Mesodermal cell (in vitro differentiated cells): ENCODE results near the gene CREB1.

Experiments
- H3K27ac ChIP-seq: 2 replicates; pipeline ENCODE4 v1.7.0; 2013; ENCODE audit warnings: mild to moderate bottlenecking, low read depth, low read length, moderate library complexity; ENCODE audit not compliant: severe bottlenecking
- H3K36me3 ChIP-seq: 2 replicates; pipeline ENCODE4 v1.7.1; 2013; ENCODE audit warnings: mild to moderate bottlenecking, low read length, moderate library complexity; ENCODE audit not compliant: control insufficient read depth, insufficient read depth
- H3K4me1 ChIP-seq: one replicate; pipeline ENCODE4 v1.7.1; 2013; ENCODE audit warnings: mild to moderate bottlenecking, low read length; ENCODE audit not compliant: insufficient read depth, control insufficient read depth, poor library complexity, severe bottlenecking
- H3K4me3 ChIP-seq: 2 replicates; pipeline ENCODE4 v1.7.0; 2013; ENCODE audit warnings: low read length, control low read depth, mild to moderate bottlenecking; ENCODE audit not compliant: insufficient read depth, poor library complexity, severe bottlenecking; ENCODE audit errors: extremely low read depth
- H3K9me3 ChIP-seq: 2 replicates; pipeline ENCODE4 v1.7.1; 2013; ENCODE audit warnings: mild to moderate bottlenecking, low read length, moderate library complexity; ENCODE audit not compliant: control insufficient read depth
- WGBS, 2 experiments: methylation state at CpG; one replicate each; pipeline ENCODE4 v1.1.5; 2013; ENCODE audit warnings: missing lambda C conversion rate in 2 of 2; ENCODE audit not compliant: insufficient coverage in 2 of 2; 5-methylcytosine and 5-hydroxymethylcytosine counted together

The CREB1 gene

GRCh38 chr2:207616185-207616584 is 86.4 kb downstream of the CREB1 start:
- Histone ChIP-seq H3K4me3 (no peak overlapping the region), H3K36me3 (peaks cover 45% of the 10 kb centered on the region), H3K27ac (peak overlapping the region; percentile 47), H3K4me1 (peaks cover 13% of the 10 kb centered on the region), H3K9me3 (no peaks in the 10 kb centered on the region)
- 94% methylated on average over 3 to 4 of the region's 4 CpGs for WGBS, 2 experiments

- H3K36me3 ChIP-seq: peaks cover 54% of the 10 kb centered on the region
Measured at GRCh38 chr2:207617011-207617671, 87.4 kb downstream of the CREB1 start.

GRCh38 chr2:207619764-207620203 is 90.0 kb downstream of the CREB1 start:
- WGBS, 2 experiments: 80% methylated on average over 1 to 2 of the region's 4 CpGs
- H3K27ac ChIP-seq: no peak overlapping the region
- H3K4me1 ChIP-seq: peaks cover 18% of the 10 kb centered on the region
- no peak overlapping the region for H3K4me3 ChIP-seq
- no peaks in the 10 kb centered on the region for H3K9me3 ChIP-seq
- peaks cover 51% of the 10 kb centered on the region for H3K36me3 ChIP-seq

More at GRCh38 chr2:207617011-207617671, 87.4 kb downstream of the CREB1 start:
- H3K27ac ChIP-seq: peak overlapping the region; percentile 87
- peaks cover 13% of the 10 kb centered on the region for H3K4me1 ChIP-seq
- H3K9me3 ChIP-seq: no peaks in the 10 kb centered on the region
- H3K4me3 ChIP-seq: no peak overlapping the region
- 90 to 96% methylated on average over 4 of the region's 6 CpGs for WGBS, 2 experiments

GRCh38 chr2:207621501-207622039 is 91.8 kb downstream of the CREB1 start:
- peaks cover 18% of the 10 kb centered on the region for H3K4me1 ChIP-seq
- no peak overlapping the region for H3K27ac ChIP-seq
- peaks cover 46% of the 10 kb centered on the region for H3K36me3 ChIP-seq
- 93 to 97% methylated on average over 4 to 8 of the region's 10 CpGs for WGBS, 2 experiments
- H3K9me3 ChIP-seq: no peaks in the 10 kb centered on the region
- no peak overlapping the region for H3K4me3 ChIP-seq

GRCh38 chr2:207624185-207625013 is 94.6 kb downstream of the CREB1 start:
- peak overlapping the region; percentile 73 for H3K4me3 ChIP-seq
- 4 to 5% methylated on average over 37 to 38 of the region's 47 CpGs for WGBS, 2 experiments
- peaks cover 5% of the 10 kb centered on the region for H3K4me1 ChIP-seq
- H3K9me3 ChIP-seq: no peaks in the 10 kb centered on the region
- peak overlapping the region; percentile 77 for H3K27ac ChIP-seq
- peaks cover 34% of the 10 kb centered on the region for H3K36me3 ChIP-seq

- Histone ChIP-seq H3K27ac (peak within 1 kb of the TSS; percentile 77), H3K4me1 (peaks cover 5% of the 10 kb centered on the region), H3K9me3 (no peaks in the 10 kb centered on the region), H3K4me3 (peak within 1 kb of the TSS; percentile 73), H3K36me3 (peaks cover 29% of the 10 kb centered on the region)
- whole genome bisulfite sequencing, 2 experiments: 0% methylated on average over 63 to 75 of the region's 92 CpGs
Measured at GRCh38 chr2:207625014-207625907, 95.5 kb downstream of the CREB1 start, which contains the start of gene METTL21A. TSS of gene METTL21A (minus strand) at chr2:207625394. CDS start at chr2:207624375, 1,019 bp downstream.

GRCh38 chr2:207629553-207629952 is 99.8 kb downstream of the CREB1 start:
- H3K27ac ChIP-seq: no peak overlapping the region
- H3K36me3 ChIP-seq: no peaks in the 10 kb centered on the region
- no peak overlapping the region for H3K4me3 ChIP-seq
- WGBS, 2 experiments: 67 to 100% methylated on average over 1 of the region's 1 CpG
- H3K9me3 ChIP-seq: no peaks in the 10 kb centered on the region
- no peaks in the 10 kb centered on the region for H3K4me1 ChIP-seq

- Histone ChIP-seq H3K4me3 (no peak overlapping the region), H3K36me3 (no peaks in the 10 kb centered on the region), H3K4me1 (no peaks in the 10 kb centered on the region), H3K27ac (no peak overlapping the region), H3K9me3 (no peaks in the 10 kb centered on the region)
- 89% methylated on average over 2 to 3 of the region's 4 CpGs for WGBS, 2 experiments
Measured at GRCh38 chr2:207630491-207630890, 100.7 kb downstream of the CREB1 start.

- Histone ChIP-seq H3K4me1 (peaks cover 3% of the 10 kb centered on the region), H3K27ac (peak overlapping the region; percentile 20), H3K9me3 (no peaks in the 10 kb centered on the region), H3K36me3 (no peaks in the 10 kb centered on the region), H3K4me3 (no peak overlapping the region)
- WGBS, 2 experiments: 87 to 97% methylated on average over 6 to 8 of the region's 8 CpGs
Measured at GRCh38 chr2:207632575-207633493, 103.1 kb downstream of the CREB1 start.
